Lower leg skin (tissue), 3 donors: ENCODE measurements around the gene TNN.

Experiments used
- CTCF ChIP-seq, 3 donors: fragments of 450-650 bp; IDR thresholded peaks; one replicate each; pipeline ENCODE4 v1.5.1; 2016; ENCODE audit warnings: antibody characterized with exemption in 3 of 3, mild to moderate bottlenecking in 3 of 3, moderate library complexity in 2 of 3
- POLR2A ChIP-seq, 2 donors: fragments of 450-650 bp; IDR thresholded peaks; one replicate each; pipeline ENCODE4 v1.6.1; 2016 to 2017; ENCODE audit warnings: antibody characterized with exemption in 2 of 2, mild to moderate bottlenecking in 1 of 2, moderate library complexity in 1 of 2

- no peak for TF ChIP-seq CTCF (IDR thresholded peaks at IDR 0.05)
- TF ChIP-seq POLR2A (IDR thresholded peaks at IDR 0.05), result no peak
Measured at GRCh38 chr1:175118375-175119367, 51.0 kb downstream of the TNN start.
